Nephron progenitor cell (in vitro differentiated cells): ENCODE measurements around the gene PLD1.

Experiments
- DNase-seq: peaks from one replicate; pipeline ENCODE4 v3.0.0; 2021
- H3K27ac Mint-ChIP-seq: 2 replicates; pipeline ENCODE4 v1.8.0; 2021; ENCODE audit warnings: mild to moderate bottlenecking, moderate library complexity, mixed read lengths
- H3K27me3 Mint-ChIP-seq: 2 replicates; pipeline ENCODE4 v1.8.0; 2021; ENCODE audit warnings: mild to moderate bottlenecking, low read depth, mixed read lengths; ENCODE audit not compliant: poor library complexity
- H3K36me3 Mint-ChIP-seq: 2 replicates; pipeline ENCODE4 v1.8.0; 2021; ENCODE audit warnings: low read depth, mixed read lengths
- H3K4me1 Mint-ChIP-seq: 2 replicates; pipeline ENCODE4 v1.8.0; 2021; ENCODE audit warnings: mixed read lengths
- H3K4me3 Mint-ChIP-seq: 2 replicates; pipeline ENCODE4 v1.8.0; 2021; ENCODE audit warnings: mild to moderate bottlenecking, moderate library complexity, mixed read lengths
- H3K9me3 Mint-ChIP-seq: 2 replicates; pipeline ENCODE4 v1.8.0; 2021; ENCODE audit warnings: mild to moderate bottlenecking, moderate library complexity, mixed read lengths
- TF ChIP-seq, protein P1 (sequence below): fragments of 200-600 bp; sonication (generic); IDR thresholded peaks from 2 replicates; pipeline ENCODE4 v1.5.0; 2021; ENCODE audit warnings: antibody characterized with exemption

PLD1 gene

DNA sequence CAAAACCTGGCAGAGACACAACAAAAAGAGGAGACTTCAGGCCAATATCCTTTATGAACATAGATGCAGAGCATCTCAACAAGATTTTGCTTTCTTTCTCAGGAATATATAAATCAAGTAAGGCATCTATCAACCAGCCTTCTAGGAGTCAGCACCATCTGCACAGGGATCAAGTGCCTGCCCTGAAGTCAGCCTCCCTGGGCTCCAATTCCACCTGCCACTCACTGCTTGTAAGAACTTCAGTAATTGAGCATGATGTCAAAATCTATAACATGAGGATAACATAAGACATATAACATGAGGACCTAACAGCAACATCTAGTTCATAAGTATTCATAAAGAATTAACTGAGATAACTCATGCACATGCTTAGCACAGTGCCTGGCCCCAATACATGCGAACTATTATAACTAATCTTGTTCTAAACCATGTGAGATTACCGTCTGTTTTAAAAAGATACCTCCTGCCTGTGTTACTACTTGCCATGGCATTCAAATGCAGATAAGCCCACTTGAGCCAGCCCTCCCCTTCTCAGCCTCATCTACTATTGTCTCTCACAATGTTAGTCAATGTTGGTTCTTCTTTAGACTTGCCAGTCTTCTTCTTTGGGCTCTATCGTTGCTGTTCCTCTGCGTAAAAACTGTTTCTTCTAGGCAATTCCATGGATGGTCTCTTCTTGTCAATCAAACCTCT lies 91.6 kb downstream of the PLD1 start:
- DNase-seq = no peak
- Mint-ChIP-seq H3K36me3 (peaks cover 11% of the 10 kb centered on the region), H3K9me3 (peaks cover 40% of the 10 kb centered on the region), H3K4me1 (peaks cover 6% of the 10 kb centered on the region), H3K27ac (no peak overlapping the region), H3K27me3 (peaks cover 5% of the 10 kb centered on the region), H3K4me3 (no peak overlapping the region)
- TF ChIP-seq, protein P1, sequence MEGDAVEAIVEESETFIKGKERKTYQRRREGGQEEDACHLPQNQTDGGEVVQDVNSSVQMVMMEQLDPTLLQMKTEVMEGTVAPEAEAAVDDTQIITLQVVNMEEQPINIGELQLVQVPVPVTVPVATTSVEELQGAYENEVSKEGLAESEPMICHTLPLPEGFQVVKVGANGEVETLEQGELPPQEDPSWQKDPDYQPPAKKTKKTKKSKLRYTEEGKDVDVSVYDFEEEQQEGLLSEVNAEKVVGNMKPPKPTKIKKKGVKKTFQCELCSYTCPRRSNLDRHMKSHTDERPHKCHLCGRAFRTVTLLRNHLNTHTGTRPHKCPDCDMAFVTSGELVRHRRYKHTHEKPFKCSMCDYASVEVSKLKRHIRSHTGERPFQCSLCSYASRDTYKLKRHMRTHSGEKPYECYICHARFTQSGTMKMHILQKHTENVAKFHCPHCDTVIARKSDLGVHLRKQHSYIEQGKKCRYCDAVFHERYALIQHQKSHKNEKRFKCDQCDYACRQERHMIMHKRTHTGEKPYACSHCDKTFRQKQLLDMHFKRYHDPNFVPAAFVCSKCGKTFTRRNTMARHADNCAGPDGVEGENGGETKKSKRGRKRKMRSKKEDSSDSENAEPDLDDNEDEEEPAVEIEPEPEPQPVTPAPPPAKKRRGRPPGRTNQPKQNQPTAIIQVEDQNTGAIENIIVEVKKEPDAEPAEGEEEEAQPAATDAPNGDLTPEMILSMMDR = no peak

DNA sequence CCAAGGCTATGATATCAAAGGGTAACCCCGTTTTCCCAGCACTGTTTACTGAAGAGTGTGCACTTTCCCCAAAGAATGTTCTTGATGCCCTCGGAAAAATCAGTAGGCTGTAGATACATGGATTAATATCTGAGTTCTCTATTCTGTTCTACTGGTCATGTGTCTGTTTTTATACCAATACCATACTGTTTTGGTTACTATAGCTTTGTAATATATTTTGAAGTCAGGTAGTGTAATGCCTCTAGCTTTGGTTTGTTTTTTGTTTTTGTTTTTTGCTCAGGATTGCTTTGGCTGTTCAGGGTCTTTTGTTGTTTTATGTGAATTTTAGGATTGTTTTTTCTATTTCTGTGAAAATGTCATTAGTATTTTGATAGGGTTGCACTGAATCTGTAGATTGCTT lies 95.1 kb downstream of the PLD1 start:
- Mint-ChIP-seq H3K9me3 (peaks cover 40% of the 10 kb centered on the region), H3K27me3 (peaks cover 5% of the 10 kb centered on the region), H3K4me1 (no peaks in the 10 kb centered on the region), H3K36me3 (peaks cover 11% of the 10 kb centered on the region), H3K4me3 (no peak overlapping the region), H3K27ac (no peak overlapping the region)
- no peak for DNase-seq
- TF ChIP-seq, protein P1 = no peak

DNA sequence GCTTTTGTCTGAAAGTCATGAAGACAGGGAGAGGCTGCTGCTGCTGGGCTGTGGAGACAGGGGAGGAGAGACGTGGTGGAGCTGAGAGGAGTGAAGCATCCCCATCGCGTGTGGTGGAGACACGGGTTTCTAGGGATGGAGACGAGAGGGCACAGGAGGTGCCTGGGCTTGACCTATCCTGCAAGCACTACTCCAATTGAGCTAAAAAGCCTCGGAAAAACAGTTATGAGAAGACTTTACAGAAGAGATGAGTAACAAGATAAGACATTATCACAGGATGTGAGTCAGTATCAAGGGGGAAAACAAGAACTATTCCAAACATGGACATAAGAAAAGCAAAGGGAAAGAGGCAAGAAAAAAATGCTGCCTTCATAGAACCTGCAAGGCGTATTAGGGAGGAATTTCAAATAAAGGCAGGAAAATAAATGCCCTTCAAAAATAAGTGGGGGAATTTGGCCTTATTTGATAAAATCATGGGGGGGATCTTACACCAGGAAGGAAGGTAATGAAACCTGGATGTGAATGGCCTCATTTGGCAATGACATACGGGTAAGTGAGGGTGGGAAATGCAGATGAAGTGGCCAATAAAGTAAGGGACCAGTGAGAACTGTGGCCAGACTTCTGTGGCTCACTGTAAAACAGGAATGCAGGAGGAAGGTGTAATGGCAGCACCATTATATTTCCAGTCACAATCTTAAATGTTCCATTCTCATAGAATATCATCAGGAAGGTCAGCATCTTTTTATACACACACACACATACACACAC lies 97.9 kb downstream of the PLD1 start:
- DNase-seq = no peak
- peaks cover 35% of the 10 kb centered on the region for H3K9me3 Mint-ChIP-seq
- peaks cover 5% of the 10 kb centered on the region for H3K27me3 Mint-ChIP-seq
- no peak overlapping the region for H3K27ac Mint-ChIP-seq
- TF ChIP-seq, protein P1 = no peak
- peaks cover 11% of the 10 kb centered on the region for H3K36me3 Mint-ChIP-seq
- H3K4me1 Mint-ChIP-seq = no peaks in the 10 kb centered on the region
- no peak overlapping the region for H3K4me3 Mint-ChIP-seq

DNA sequence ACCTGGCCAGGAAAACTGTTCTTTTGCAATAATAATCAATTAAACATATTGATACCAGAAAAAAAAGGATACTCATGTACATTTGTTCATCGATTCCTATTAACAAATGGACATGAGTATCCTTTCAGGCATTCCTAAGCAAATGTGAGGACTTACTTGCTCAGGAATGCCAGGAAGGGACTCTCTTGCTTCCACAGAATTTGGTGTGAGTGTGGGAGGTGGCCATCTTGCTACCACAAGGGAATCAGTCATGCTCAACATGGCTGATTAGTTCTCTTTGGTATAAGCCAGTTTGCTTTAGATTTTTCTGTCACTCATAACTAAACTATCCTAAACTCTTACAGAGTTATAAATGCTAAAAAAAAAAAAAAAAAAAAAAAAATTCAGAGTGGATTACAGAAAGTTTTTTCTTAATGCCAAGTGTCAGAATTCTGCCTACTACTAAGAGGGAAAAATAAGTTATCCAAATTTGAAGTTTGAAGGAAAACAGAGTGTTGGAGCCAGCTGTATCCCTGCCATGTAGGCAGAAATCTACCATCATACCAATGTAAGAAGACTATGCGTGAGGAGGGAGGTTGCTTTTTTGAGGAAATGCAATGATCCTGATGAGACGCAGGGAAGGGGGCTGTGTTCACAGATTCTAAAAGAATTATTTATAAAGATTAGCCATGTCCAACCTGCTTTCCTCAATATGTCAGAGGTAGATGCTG lies 98.7 kb downstream of the PLD1 start:
- H3K36me3 Mint-ChIP-seq = peaks cover 8% of the 10 kb centered on the region
- H3K4me3 Mint-ChIP-seq = no peak overlapping the region
- peaks cover 27% of the 10 kb centered on the region for H3K9me3 Mint-ChIP-seq
- no peak overlapping the region for H3K27ac Mint-ChIP-seq
- DNase-seq = no peak
- H3K4me1 Mint-ChIP-seq = no peaks in the 10 kb centered on the region
- TF ChIP-seq, protein P1 = no peak
- H3K27me3 Mint-ChIP-seq = peaks cover 3% of the 10 kb centered on the region

DNA sequence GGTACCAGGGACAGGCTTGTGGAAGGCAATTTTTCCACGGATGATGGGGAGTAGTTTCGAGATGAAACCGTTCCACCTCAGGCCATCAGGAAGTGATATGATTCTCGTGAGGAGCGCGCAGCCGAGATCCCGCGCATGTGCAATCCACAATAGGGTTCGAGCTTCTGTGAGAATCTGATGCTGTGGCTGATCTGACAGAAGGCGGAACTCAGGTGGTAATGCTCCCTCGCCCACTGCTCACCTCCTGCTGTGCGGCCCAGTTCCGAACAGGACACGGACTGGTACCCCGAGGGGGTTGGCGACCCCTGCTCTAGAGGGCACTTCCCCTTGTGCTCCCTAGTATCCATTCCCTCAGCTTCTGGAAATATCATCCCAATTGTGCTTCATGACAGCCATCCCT lies 99.9 kb downstream of the PLD1 start:
- no peak for DNase-seq
- Mint-ChIP-seq H3K4me1 (no peaks in the 10 kb centered on the region), H3K9me3 (peaks cover 15% of the 10 kb centered on the region), H3K27me3 (no peaks in the 10 kb centered on the region), H3K27ac (no peak overlapping the region), H3K36me3 (peaks cover 3% of the 10 kb centered on the region), H3K4me3 (no peak overlapping the region)
- TF ChIP-seq, protein P1 = no peak
